NCI-H1105 (cell line): Measurements from ENCODE around the gene ZNF586.
"Not testable (repeated sequence)": the region's sequence is repeated elsewhere in the genome, so short reads cannot be mapped to it uniquely, and the experiment has no call there.

Experiments used
- DNase-seq: peaks from one replicate; lab custom pipeline; 2025; lab: John Stamatoyannopoulos, UW

The ZNF586 gene

DNA sequence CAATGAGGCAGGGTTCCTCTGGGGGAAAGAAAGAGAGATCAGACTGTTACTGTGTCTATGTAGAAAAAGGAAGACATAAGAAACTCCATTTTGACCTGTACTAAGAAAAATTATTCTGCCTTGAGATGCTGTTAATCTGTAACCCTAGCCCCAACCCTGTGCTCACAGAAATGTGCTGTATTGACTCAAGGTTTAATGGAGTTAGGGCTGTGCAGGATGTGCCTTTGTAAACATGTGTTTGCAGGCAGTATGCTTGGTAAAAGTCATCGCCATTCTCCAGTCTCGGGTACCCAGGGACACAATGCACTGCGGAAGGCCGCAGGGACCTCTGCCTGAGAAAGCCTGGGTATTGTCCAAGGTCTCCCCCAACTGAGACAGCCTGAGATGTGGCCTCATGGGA is 54.1 kb downstream of the ZNF586 start:
- not testable (repeated sequence) for DNase-seq

DNA sequence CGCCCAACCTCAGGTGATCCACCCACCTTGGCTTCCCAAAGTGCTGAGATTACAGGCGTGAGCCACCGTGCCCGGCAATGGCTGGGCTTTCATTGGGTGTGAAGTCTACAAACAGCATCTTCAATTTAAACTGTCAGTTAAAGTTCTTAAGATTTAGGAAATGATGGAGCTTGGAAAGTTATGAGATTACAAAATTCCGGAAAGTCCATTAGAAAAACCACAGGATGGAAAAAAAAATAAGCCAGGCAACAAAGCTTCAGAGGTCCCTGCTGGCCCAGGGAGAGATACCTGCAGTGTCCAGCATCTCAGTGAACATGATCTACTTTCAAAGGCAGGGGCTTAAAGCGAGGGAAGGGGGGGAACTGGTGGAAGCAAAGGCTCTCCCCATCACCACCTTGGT is 56.0 kb downstream of the ZNF586 start:
- DNase-seq = no peak

DNA sequence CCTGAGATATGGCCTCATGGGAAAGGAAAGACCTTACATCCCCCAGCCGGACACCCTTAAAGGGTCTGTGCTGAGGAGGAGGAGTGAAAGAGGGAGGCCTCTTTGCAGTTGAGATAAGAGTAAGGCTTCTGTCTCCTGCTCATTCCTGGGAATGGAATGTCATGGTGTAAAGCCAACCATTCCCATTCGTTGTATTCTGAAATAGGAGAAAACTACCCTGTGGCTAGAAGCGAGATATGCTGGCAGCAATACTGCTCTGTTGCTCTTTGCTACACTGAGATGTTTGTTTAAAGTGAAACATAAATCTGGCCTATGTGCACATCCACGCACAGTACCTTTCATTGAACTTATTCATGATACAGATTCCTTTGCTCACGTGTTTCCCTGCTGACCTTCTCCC is 59.8 kb downstream of the ZNF586 start:
- DNase-seq = no peak

DNA sequence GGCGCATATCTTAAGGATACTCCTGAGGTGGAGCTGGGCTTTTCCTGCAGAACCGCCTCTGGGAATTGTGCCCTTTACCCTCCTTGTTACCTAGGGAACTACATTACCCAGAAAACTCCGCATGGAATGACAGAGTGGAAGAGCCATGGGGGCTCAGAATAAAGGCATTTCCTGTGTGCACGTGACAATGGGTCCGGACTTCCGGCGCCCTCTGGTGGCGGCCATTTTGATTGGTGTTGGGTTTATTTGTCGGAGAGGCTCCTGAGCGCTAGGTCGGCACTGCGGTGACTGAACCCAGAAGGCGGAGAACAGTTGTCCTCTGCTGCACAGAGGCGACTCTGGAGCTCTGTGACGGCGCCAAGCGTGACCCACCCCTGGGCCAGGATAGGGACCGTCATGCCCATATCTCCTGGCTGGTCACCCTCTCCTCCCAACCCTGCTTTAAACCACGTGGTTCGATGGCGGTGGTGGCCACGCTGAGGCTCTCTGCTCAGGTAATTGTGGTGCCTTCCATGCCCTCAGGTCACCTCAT is 60.7 kb downstream of the ZNF586 start, which contains the start of gene ZNF587B:
TSS of gene ZNF587B (plus strand) at position 229 of the 532 bp plus-strand sequence. CDS start at position 459, 230 bp downstream.
- DNase-seq = no peak
